PC-3 (cell line): ENCODE results near the gene C1QB.

Experiments used
- CTCF ChIP-seq: fragments of 300-600 bp; sonication (generic); conservative IDR thresholded peaks from 2 replicates; pipeline ENCODE4 v1.5.1; 2017; ENCODE audit warnings: antibody characterized with exemption, low read depth, mild to moderate bottlenecking, low read length
- EZH2 ChIP-seq: fragments of 300-600 bp; sonication (generic); IDR thresholded peaks from one replicate; pipeline ENCODE4 v1.6.1; 2017; ENCODE audit warnings: antibody characterized with exemption, mild to moderate bottlenecking, low read length; ENCODE audit not compliant: unreplicated experiment

DNA sequence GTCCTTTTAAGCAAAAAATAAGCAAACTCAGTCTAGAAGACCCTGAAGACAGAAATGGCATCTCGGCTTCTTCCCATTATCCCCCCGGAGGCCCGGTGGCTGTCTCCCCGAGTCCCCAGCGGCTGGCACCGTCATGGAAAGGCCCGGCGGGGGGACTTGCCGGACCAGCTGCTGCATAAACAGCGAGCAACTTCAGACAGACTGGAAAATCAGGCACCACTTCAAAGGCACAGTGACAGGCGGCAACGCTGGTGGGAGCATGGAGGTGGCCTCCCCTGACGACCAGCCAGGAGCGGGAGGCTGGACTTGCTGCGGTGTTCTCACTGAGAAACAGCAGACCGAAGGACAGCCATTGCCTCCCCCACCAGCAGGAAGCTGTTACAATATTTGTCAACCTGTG is 35.0 kb upstream of the C1QB start:
- TF ChIP-seq EZH2 (no peak), CTCF (no peak)
